Lung (tissue), 12 donors: Measurements from ENCODE around the gene IDH2. TPM values are rescaled to one million over a fixed set of nuclear protein-coding genes. Genes with fewer than 3 reads are reported as not detected.

Source experiments
- ATAC-seq: fragments of 200-7000 bp; cut with Tn5 transposase; one replicate; pipeline ENCODE4 v1.9.1; 2020; ENCODE audit warnings: moderate number of reproducible peaks; ENCODE audit not compliant: insufficient read depth, low FRiP score
- DNase-seq, 3 donors: peaks; one replicate each; pipeline ENCODE4 v3.0.0-alpha.2; 2013 to 2017
- H3K27ac ChIP-seq, 2 donors: one replicate each; pipeline ENCODE4 v1.5.1; 2013; ENCODE audit warnings: mild to moderate bottlenecking in 2 of 2, moderate library complexity in 2 of 2, control low read depth in 1 of 2, inconsistent platforms in 1 of 2, low read depth in 1 of 2, low read length in 1 of 2
- H3K27me3 ChIP-seq, 3 donors: one replicate each; pipeline ENCODE4 v1.5.1; 2013; ENCODE audit warnings: low read length in 2 of 3; ENCODE audit not compliant: control insufficient read depth in 3 of 3, insufficient read depth in 3 of 3
- H3K36me3 ChIP-seq, 4 donors: one replicate each; pipeline ENCODE4 v1.5.1; 2013; ENCODE audit warnings: low read length in 4 of 4, mild to moderate bottlenecking in 1 of 4, moderate library complexity in 1 of 4; ENCODE audit not compliant: control insufficient read depth in 4 of 4, insufficient read depth in 4 of 4
- H3K4me1 ChIP-seq, 5 donors: one replicate each; pipeline ENCODE4 v1.5.1; 2013; ENCODE audit warnings: low read length in 5 of 5, mild to moderate bottlenecking in 2 of 5, moderate library complexity in 1 of 5; ENCODE audit not compliant: control insufficient read depth in 5 of 5, insufficient read depth in 5 of 5
- H3K4me3 ChIP-seq: one replicate; pipeline ENCODE4 v1.5.1; 2013; ENCODE audit warnings: mild to moderate bottlenecking, control low read depth, moderate library complexity
- H3K9ac ChIP-seq, 2 donors: one replicate each; pipeline ENCODE4 v1.5.1; 2013; ENCODE audit warnings: low read length in 2 of 2, control low read depth in 1 of 2; ENCODE audit not compliant: insufficient read depth in 1 of 2
- H3K9me3 ChIP-seq, 4 donors: one replicate each; pipeline ENCODE4 v1.5.1; 2013; ENCODE audit warnings: low read length in 3 of 4, mild to moderate bottlenecking in 1 of 4, moderate library complexity in 1 of 4; ENCODE audit not compliant: control insufficient read depth in 4 of 4, insufficient read depth in 3 of 4
- CTCF ChIP-seq: IDR thresholded peaks from 2 replicates; pipeline ENCODE4 v1.5.1; 2012; ENCODE audit warnings: mild to moderate bottlenecking; ENCODE audit errors: control extremely low read depth, extremely low read depth
- WGBS, 2 donors: extraction: QIAGEN DNeasy Blood & Tissue Kit; methylation state at CpG; one replicate each; pipeline ENCODE4 v1.1.7; 2013; 5-methylcytosine and 5-hydroxymethylcytosine counted together
- polyA plus RNA-seq, 2 donors: library from polyadenylated mRNA; stranded (reverse); fragments of 200-250 nt; gene quantifications; one replicate each; pipeline ENCODE4 v1.2.1, GENCODE V29; 2013
- total RNA-seq, 2 donors: library from RNA; depleted of rRNA in 1 of 2; stranded (reverse); fragments of >200 nt in 1 of 2; gene quantifications; one replicate each; pipeline ENCODE4 v1.2.1, GENCODE V29; 2014 to 2021
- donor health status: control.
- donor health status: control.
- donor health status: Bipolar disorder and iron deficiency.
- donor health status: healthy.
- donor health status: DM: yes; HTN: yes; CAD: no.

The IDH2 gene
- total and polyA plus RNA-seq, 4 donors = 52.0 to 85.8 (median 72.3) TPM

GRCh38 chr15:90049030-90049429, 53.2 kb downstream of the IDH2 start:
- no peak overlapping the region for H3K9ac ChIP-seq
- no peak overlapping the region for H3K4me3 ChIP-seq
- H3K27ac ChIP-seq = no peak overlapping the region
- 95 to 97% methylated on average over 5 of the region's 5 CpGs for WGBS, 2 donors
- peaks cover 0 to 29% (median 18%) of the 10 kb centered on the region in 5 donors for H3K4me1 ChIP-seq
- H3K36me3 ChIP-seq = peaks cover 0 to 4% (median 0%) of the 10 kb centered on the region in 4 donors
- no peak for ATAC-seq
- no peak for TF ChIP-seq CTCF
- DNase-seq = no peak
- H3K27me3 ChIP-seq = no peaks in the 10 kb centered on the region
- H3K9me3 ChIP-seq = no peaks in the 10 kb centered on the region

- WGBS, 2 donors = 58 to 77% methylated on average over 9 of the region's 9 CpGs
- H3K27ac ChIP-seq = peak overlapping the region in 1 of 2 donors; percentile 62
- no peaks in the 10 kb centered on the region for H3K9me3 ChIP-seq
- DNase-seq (no peak), ATAC-seq (no peak)
- no peak overlapping the region for H3K9ac ChIP-seq
- peaks cover 0 to 29% (median 16%) of the 10 kb centered on the region in 5 donors for H3K4me1 ChIP-seq
- peaks cover 0 to 4% (median under 1%) of the 10 kb centered on the region in 4 donors for H3K36me3 ChIP-seq
- TF ChIP-seq CTCF = no peak
- H3K27me3 ChIP-seq = no peaks in the 10 kb centered on the region
- no peak overlapping the region for H3K4me3 ChIP-seq
Observed at GRCh38 chr15:90047956-90048575, 54.2 kb downstream of the IDH2 start.

GRCh38 chr15:90046911-90047392, 55.3 kb downstream of the IDH2 start:
- 56 to 58% methylated on average over 12 of the region's 12 CpGs for WGBS, 2 donors
- no peak overlapping the region for H3K9ac ChIP-seq
- no peaks in the 10 kb centered on the region for H3K9me3 ChIP-seq
- no peak for TF ChIP-seq CTCF
- no peak overlapping the region for H3K4me3 ChIP-seq
- H3K4me1 ChIP-seq = peaks cover 0 to 29% (median 16%) of the 10 kb centered on the region in 5 donors
- peak; percentile 83 for ATAC-seq
- peak overlapping the region in 1 of 2 donors; percentile 84 for H3K27ac ChIP-seq
- no peaks in the 10 kb centered on the region for H3K27me3 ChIP-seq
- peaks cover 0 to 4% (median under 1%) of the 10 kb centered on the region in 4 donors for H3K36me3 ChIP-seq
- DNase-seq = peak; percentile 59 to 76 (median 60)
